Pericardium fibroblast (primary cell): ENCODE data around the gene YBX2. TPM values are rescaled to one million over a fixed set of nuclear protein-coding genes. Genes with fewer than 3 reads are reported as not detected.

Experiments used
- total RNA-seq: library from RNA; depleted of rRNA; stranded (reverse); fragments of >200 nt; gene quantifications from 2 replicates; pipeline ENCODE4 v1.2.3, GENCODE V29; 2015

YBX2 gene
- total RNA-seq: 0.60 TPM in 1 of 2 replicates, not detected in the other

DNA sequence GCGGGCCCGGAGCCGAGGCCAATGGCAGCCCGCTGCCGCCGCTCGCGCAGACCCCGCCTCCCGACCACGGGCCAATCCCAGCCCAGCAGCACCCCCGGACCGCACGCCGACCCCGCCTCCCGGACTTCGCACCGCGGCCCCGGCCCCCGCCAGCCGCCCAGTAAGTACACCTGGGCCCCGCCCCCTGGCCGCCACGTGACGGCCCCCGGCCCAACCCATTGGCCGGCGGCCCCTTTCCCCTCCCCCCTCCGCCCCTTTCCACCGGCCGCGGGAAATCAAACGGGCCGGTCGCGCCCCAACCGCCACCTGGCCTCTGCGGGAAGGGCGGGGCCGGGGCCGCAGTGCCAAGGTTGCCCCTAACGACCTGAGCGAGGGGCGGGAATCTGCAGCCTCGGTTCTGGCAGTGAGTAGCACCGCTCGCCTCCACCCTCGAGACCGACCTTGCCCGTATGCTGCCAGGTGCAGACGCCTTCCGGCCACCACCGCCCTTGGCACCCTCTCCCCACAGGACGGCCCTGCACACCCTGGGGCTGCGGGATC lies at the start of gene YBX2:
Gene YBX2 (minus strand): TSS at position 26 of the 540 bp plus-strand sequence. CDS start 139 bp downstream, outside the sequence.

DNA sequence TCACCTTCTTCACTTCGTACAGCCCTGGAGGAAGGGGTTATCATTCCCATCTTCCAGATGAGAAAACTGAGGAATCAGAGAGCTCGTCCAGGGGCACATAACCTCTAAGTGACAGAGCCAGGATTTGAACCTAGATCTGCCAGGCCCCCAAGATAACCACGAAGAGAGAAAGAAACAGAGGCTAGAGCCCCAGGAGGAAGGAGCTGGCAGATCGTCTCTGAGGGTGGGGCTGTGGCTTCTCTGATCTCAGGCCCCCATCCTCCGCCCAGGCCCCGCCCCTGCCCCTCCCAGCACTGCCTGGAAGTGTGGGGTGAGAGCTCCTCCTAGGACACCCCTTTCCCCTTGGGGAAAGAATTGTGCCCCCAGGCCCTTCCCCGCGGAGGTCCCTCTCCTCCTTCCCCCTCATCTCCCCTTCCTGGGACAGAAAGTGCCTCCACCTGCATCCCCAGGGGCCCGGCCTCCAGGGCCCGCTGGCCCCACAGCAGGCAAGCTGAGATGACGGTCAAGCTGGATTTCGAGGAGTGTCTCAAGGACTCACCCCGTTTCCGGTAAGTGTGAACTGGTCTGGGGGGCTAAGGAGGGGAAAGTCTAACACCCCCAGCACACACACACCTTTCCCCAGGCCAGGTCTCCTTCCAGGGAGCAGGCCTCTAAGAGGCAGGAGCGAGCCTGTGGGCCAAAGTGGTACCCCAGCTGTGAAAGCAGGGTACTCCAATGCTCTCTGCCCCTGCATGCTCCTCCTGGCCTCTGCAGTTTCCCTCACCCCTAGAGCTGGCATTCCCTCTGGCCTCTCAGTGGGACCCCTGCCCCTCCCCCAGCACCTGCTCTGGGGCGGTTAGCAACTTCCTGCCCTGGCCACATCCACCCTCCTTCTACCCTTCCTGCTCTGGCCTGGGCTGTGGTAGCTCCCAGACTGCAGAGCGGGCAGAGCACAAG lies 42.1 kb upstream of the YBX2 start, which contains the start of gene ACAP1:
Gene ACAP1 (plus strand): TSS at position 290 of the 936 bp plus-strand sequence. CDS start 206 bp downstream, at position 496.

DNA sequence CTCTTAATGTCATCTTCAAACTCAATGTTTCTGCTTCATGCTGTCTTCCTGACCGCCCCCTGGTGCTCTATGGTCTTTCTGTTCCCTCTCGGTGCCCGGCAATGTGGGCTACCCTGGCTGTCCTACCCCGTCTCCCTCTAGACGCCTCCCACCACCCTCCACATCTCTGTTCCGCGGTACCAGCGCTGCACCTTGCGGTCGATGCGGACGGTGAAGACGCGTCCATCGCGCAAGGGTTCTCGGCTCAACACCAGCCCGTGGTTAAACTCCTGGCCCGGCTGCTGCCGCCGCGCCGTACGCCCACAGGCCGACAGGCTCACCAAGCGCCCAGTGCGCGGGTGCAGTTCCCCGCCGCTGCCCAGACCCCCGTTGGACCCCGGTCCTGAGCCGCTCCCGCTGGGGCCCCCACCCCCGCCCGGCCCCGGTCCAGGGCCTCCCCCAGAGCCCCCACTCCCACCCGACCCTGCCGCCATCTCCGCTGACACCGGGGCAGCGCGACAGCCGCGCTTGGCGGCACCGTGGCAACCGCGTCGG lies 34.5 kb upstream of the YBX2 start, which contains the start of gene NEURL4:
Gene NEURL4 (minus strand): TSS at position 496 of the 534 bp plus-strand sequence. CDS start 23 bp downstream, at position 473.

DNA sequence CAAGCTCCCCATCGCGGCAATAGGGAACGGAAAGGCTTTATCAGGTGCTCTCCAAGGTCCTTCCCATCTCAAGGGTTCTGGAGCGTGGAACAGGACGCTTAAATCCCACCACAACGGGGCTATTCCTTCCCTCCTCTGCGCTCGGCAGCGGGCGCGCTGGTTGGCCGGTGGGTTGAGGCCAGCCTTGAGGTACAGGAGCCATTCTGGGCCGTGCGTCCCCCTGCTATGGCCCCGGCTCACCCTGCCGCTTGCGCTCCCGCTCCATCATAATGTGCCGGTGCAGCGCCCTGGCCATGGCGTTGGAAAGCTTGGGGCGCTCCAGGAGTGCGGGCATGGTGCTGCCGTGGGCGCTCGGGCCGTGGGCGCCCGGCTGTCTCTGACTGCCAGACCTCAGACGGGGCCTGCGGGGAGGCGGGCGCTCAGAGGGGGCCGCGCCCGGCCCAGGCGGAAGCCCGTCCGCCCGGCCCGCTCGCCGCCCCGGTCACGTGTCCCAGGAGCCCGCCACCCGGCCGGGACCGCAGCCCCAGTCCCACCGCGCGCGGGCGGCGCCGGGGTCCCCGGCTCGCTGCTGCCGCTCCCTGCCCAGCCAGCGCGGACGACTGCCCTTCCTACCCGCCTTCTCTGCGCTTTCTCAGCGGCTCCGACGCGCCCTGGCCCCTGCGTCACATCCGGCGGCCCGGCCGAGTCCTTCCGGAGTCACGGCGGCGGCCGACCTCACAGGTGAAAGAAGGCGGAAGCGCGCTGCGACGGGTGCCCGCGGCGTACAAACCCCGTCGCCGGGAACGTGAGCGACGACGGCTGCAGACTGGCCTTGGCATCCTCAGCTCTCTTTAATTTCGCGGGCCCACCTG lies 20.5 kb upstream of the YBX2 start, which contains the start of gene GPS2:
Gene GPS2 (minus strand): TSS at position 642 of the 851 bp plus-strand sequence. CDS start 308 bp downstream, at position 334.

DNA sequence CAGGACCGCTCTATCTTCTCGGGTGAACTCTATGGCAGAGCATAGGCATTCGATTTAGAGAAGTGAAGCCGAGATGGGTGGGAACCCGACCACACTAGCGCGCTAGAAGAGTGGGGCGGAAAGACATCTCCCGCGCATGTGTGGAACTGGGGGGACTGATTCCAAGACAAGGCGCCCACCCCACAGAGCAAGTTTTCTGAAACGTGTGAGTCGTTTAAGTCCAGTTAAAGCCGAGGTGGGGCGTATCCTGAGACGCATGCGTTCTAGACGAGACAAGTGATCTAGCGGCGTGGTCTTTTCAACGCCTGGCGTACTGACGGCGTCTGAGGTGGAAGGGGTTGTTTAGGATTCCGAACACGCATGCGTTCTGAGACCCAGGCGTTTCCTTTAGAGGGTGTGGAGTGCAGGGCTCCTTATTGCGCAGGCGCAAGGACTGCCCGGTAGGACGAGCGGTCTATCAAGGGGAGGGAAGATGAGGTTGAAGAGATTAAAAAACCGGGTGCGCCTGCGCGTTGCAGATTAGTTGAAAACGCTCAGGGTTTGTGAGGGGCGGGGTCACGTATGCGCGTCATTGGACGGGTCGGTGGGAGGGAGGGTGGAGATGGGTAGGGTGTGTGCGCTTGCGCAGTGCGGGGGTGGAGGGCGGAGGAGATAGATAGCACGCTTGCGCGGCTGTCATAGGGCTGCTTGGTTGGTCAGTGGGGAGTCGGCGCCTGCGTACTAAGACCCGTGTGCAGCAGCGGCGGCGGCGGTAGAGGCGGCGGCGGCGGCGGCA lies 12.7 kb upstream of the YBX2 start, which contains the start of gene EIF5A:
Gene EIF5A (plus strand): TSS at position 718 of the 775 bp plus-strand sequence. CDS start 2,008 bp downstream, outside the sequence.

DNA sequence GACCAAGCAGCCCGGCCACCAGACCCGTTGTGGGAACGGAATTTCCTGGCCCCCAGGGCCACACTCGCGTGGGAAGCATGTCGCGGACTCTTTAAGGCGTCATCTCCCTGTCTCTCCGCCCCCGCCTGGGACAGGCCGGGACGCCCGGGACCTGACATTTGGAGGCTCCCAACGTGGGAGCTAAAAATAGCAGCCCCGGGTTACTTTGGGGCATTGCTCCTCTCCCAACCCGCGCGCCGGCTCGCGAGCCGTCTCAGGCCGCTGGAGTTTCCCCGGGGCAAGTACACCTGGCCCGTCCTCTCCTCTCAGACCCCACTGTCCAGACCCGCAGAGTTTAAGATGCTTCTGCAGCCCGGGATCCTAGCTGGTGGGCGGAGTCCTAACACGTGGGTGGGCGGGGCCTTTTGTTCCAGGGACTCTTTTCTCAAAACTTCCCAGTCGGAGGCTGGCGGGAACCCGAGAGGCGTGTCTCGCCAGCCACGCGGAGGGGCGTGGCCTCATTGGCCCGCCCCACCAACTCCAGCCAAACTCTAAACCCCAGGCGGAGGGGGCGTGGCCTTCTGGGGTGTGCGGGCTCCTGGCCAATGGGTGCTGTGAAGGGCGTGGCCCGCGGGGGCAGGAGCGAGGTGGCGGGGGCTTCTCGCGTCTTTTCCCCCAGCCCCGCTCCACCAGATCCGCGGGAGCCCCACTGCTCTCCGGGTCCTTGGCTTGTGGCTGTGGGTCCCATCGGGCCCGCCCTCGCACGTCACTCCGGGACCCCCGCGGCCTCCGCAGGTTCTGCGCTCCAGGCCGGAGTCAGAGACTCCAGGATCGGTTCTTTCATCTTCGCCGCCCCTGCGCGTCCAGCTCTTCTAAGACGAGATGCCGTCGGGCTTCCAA lies 13.1 kb downstream of the YBX2 start, which contains the start of gene SLC2A4:
Gene SLC2A4 (plus strand): TSS at position 645 of the 879 bp plus-strand sequence. CDS start 217 bp downstream, at position 862.

DNA sequence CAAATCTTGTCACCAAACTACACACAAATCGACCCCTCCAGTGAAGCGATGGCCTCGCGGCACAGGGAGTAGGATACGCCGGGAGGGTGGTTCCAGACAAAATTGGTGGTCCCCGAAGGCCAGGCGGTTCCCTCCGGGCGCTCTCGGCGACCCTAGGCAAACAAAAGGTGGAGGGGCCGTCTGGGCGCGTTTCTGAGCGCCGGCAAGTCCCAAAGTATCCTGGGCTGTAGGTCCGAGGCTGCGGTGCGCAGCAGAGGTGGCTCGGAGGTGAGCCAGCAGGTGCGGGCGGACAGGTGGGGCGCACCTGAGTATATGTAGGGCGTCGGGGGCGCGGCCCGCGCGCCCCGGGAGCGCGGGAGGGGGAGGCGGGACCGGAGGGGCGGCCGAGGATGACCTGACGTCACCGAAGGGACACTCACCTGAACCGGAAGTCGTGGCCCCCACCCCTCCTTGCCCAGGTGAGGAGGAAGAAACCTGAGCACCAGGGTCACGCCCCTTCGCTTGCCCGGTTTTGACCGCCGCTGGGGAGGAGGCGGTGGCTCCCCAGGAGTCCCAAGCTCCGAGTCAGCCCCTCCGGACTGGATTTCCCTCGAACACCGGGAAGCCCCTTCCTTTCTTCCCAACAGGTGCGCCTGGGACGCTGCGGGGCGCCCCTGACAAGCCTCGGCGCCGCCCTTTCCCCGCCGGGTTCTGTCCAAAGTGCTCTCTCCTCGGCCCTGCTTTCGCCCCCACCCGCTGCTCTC lies 32.1 kb downstream of the YBX2 start, which contains the start of gene CLDN7:
Gene CLDN7 (minus strand): TSS at position 287 of the 743 bp plus-strand sequence. CDS start 435 bp downstream, outside the sequence.

DNA sequence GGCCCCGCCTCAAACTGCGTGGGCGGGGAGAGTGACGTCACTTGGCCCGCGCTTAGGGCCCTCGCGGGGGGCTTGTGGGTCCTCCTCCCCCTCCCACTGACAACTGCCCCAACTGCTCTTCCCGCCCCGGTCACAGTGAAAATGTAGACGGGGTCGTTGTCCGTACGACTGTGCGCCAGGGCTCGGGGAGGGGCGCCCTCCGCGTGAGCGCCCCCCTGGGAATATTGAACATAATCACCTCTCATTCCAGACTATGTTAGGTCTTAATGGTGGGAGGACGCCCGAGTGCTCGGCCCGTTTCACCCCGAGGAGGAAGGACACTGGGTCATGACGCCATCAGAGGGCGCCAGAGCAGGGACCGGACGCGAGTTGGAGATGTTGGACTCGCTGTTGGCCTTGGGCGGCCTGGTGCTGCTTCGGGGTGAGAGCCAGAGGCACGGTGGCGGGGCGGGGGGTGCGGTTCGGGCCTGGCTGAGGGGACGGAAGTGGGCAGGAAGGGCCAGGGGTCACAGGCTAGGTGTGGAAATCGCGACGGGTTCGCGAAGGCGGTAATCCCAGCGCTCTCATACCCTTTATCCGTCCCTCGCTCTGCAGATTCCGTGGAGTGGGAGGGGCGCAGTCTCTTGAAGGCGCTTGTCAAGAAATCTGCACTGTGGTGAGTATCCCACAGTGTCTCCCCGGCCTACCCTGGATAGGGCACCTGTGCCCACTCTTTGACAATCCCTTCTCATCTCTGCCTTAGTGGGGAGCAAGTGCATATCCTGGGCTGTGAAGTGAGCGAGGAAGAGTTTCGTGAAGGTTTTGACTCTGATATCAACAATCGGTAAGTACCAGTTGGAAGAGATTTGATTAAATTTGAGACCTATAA lies 42.0 kb downstream of the YBX2 start, which contains the start of gene ELP5:
Gene ELP5 (plus strand): TSS at position 40 of the 868 bp plus-strand sequence. CDS start 336 bp downstream, at position 376.

DNA sequence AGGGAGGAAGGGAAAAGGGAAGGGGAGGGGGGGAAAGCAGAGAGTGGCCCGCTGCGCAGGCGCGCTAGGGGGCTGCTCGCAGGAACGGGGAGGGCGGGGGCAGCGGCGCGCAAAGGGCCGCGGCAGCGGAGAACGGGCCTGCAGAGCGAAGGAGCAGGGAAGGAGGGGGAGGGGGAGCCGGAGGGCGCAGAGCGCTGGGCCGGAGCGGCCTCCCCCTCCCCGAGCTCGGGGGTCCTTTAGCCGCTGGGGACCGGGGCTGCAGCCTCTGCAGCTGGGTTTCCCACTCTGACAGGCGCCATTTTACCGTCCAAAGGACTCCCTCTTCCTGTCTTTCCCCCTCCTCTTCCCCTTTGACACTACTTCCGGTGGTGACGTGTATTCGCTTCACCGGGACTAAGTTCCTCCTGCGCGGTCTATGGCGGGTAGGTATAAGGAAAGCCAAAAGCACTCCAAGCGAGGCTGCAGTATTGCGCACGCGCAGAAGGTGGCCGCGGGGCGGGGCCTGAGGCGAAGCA lies 42.7 kb downstream of the YBX2 start, which contains the start of gene CTDNEP1:
Gene CTDNEP1 (minus strand): TSS at position 74 of the 515 bp plus-strand sequence. CDS start 438 bp downstream, outside the sequence.

DNA sequence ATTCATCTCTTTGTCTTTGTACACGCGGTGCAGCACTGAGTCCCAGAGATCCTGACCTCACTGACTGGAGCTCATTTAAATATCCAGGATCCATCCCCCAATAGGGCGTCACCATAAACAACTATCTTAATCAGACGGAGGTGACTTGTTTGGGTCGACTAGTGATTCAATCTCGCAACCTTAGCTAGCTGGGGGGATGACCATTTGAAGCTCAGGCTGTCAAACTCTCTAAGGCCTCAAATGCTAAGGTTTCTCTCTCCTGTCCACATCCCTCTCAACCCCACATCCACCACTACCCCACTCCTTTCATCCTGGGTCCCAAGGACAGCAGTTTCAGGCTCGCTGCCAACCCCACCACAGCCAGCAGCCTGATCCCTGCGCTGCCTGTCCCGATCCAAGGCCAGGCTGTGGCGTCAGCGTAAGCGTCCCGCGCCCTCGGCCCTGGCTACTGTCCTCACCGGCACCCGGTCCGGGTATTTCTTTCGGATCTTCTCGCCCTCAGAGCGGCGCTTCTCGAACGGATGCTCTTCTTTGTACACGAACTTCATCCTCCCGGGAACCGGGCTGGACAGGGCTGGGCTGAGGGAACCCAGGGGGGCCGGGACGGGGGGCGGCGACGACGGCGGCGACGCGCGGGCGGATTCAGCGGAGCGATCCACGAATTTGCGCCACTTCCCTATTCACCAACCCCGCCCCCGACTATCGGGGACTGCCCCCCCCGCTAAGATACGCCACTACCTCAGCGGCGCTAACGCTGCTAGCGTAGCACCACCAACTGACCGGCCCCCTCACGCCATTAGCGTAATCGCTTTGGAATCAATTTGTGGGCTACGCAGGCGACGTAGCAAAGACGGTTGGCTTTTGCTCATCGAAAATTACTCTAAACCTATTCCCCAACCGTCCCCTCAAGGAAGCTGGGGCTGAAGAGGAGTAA lies 52.4 kb downstream of the YBX2 start, which contains the start of gene GABARAP:
Gene GABARAP (minus strand): TSS at position 667 of the 934 bp plus-strand sequence. CDS start 119 bp downstream, at position 548.

DNA sequence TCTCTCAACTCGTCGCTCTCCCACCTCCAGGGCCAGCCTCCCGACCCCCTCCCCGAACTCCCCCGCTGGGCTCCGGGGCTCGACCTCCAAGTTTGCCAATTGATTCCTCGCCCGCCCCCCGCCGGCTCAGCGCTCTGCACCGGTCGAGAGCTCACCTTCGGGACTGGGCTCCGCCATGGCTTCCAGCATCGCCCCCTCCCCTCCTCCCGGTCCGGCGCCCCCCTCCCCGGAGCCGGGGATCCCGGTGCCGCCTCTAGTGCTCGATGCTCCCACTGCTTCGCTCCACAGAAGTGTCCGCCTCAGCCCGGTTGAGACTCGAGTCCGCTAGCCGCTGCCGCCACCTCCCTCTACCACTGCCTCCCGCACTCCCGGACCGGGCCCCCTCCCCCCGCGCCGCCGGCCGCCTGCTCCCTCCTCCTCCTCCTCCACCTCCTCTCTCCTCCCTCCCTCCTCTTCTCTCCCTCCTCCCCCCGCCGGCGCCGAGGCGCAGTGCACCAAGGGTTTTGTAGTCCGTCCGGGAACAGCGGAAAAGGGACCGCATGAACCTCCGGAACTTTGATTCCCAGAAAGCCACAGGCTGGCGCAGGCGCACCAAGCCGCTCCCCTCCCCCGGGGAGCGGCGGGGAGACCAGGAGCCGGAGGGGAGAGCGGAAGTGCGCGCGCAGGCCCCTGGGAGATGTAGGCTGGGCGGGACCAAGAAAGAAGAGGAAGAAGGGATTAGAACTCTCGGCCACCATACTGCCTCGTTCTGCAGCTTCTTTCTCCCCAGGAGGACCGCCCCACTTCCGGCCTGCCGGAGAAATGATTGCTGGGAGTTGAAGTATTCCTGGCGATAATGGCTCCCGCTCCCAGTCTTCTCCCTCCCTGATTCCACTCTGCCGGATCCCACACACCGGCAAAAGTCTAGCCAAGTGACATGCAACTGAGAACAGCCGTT lies 55.1 kb downstream of the YBX2 start, which contains the start of gene PHF23:
Gene PHF23 (minus strand): TSS at position 367 of the 937 bp plus-strand sequence. CDS start 178 bp downstream, at position 189.

